C1 segment of cervical spinal cord (tissue), 14 donors: ENCODE data around the gene SLC35F1.
A peak's percentile ranks its signal among the peaks of the same experiment; 100 is the strongest.
"Not testable (repeated sequence)": the region's sequence is repeated elsewhere in the genome, so short reads cannot be mapped to it uniquely, and the experiment has no call there.

Experiments
- DNase-seq, 14 donors: peaks; one replicate each; lab custom pipeline; 2025; lab: John Stamatoyannopoulos, UW

SLC35F1 gene

DNA sequence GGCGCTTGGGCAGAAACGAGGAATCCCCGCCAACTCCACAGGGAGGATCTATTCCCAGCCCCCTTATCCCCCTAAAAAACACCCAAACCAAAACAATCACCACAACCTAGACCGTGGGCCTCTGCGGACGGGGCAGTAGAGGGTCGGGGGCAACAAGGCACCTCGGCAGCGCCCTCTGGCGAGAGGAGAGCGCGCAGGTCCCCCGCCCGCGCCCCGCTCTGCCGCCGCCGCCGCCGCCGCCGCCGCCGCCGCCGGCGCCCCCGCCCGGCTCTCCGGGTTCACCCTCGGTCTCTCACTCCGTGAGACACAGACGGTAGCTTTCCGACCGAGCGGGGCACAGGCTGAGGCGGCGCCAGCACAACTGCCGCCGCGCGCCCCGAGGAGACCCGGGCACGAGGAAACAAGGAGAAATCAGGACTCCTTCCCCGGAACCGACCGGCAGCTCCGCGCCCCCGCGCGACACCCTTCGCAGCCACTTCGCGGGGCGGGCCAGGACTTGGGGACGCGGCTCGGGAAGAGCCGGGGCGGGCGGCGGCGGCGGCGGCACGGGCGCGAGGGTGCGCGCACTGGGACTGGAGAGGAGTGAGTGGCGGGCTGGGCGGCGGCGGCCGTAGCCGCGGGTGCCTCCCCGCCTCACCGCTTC lies at the start of gene SLC35F1:
Gene SLC35F1, plus strand, starts transcription at position 307 of the 643 bp plus-strand sequence.
- DNase-seq = peak in 11 of 14 donors; percentile 16 to 75 (median 39)

DNA sequence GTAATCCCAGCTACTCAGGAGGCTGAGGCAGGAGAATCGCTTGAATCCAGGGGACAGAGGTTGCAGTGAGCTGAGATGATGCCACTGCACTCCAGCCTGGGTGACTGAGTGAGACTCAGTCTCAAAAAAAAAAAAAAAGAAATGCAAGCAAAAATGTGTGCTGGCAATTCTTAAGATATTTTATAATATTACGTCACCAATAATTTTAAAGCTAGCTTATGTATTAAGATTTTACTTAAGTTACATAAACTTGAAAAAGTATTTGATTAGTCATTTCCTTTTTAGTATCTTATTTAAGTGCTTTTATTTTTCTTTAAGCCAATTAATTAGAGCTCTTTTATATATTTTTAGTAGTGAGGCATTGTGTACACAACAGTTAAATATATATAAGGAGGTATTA lies 48.5 kb upstream of the SLC35F1 start:
- not testable (repeated sequence) for DNase-seq

DNA sequence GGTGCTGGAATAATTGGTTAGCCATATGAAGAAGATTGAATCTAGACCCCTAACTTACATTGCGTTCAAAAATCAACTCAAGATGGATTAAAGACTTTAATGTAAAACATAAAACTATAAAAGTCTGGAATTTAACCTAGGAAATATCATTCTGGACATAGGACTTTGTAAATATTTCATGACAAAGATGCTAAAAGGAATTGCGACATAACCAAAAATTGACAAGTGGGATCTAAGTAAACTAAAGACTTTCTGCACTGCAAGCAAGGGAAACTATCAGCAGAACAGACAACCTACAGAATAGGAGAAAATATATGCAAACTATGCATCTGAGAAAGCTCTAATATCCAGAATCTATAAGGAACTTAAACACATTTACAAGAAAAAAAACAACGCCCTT lies 45.5 kb upstream of the SLC35F1 start:
- no peak for DNase-seq

DNA sequence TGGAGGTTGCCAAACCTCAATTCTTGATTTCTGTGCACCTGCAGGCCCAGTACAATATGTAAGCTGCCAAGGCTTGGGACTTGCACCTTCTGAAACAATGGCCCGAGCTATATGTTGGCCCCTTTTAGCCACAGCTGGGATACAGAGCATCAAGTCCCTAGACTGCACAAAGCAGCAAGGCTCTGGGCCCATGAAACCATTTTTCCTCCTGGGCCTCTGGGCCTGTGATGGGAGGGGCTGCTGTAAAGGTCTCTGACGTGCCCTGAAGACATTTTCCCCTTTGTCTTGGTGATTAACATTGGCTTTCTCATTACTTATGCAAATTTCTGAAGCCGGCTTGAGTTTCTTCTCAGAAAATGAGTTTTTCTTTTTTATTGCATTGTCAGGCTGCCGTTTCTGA lies 40.5 kb upstream of the SLC35F1 start:
- no peak for DNase-seq

DNA sequence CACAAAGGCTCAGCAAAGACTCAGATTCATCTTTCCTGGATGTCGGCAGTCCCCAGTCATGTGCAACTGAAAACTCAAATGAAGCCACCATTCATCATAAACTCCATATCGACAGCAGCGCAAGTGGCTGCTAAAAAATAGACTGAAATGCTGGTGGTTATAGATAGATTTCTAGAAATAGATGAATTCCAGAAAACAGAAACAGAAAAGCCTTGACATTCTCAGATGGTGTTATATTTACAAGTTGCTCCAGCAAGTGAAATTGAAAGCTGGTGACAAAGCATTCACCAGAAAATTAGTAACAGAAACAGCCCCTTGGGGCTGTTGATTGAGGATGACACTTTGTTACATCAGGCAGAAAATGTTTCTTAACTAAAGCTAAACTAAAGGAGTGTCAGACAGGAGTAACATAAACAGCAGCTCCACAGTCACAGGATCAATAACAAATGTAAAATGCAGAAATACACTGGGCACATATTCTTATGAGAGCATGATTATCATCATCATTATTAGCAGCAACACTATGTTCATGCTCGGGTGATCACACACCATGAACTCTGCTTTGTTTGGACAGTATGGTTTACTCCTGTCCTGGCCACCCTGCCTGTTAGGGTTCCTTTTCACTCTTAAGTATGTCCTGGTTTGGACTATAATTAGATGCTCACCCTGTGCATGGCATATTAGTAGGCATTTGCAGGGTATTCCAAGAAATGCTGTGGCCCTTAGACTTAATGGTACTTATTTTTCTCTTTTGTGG lies 36.4 kb upstream of the SLC35F1 start:
- DNase-seq = no peak

DNA sequence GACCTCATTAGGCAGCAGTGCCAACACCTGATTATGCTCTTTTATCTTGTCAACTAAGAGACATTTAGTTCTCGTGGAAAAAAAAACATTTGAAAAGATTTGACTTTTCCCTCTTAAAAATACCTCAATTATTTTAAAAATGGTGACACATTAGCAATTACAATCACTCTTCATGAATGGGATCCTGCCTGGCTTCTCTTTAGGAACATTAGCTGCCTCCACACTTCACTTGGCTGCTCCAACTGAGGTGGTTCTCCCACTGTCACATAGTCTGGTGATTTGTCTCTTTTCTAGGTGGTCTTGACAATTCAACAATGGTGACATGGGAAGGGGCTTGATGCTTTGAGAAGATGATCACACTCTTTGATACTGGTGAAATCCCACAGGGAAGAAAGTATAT lies 26.2 kb upstream of the SLC35F1 start:
- DNase-seq = no peak

DNA sequence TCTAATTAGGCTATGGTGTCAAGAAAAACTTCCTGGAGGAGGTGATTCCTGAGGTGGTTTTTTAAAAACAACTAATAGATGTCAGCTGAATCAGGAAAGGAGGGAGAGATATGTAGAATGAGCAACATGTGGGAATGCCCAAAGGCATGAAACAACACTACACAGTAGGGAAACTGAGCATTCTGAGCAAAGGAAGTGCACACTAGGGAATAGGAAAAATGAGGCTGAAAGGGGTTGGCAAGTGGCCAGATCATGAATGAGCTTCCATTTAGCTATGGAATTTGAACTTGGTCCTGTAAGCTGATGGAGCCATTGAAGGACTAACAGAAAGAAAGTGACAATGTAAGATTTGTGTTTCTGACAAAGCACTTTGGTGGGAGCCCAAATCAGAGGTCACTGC lies 16.9 kb upstream of the SLC35F1 start:
- no peak for DNase-seq

DNA sequence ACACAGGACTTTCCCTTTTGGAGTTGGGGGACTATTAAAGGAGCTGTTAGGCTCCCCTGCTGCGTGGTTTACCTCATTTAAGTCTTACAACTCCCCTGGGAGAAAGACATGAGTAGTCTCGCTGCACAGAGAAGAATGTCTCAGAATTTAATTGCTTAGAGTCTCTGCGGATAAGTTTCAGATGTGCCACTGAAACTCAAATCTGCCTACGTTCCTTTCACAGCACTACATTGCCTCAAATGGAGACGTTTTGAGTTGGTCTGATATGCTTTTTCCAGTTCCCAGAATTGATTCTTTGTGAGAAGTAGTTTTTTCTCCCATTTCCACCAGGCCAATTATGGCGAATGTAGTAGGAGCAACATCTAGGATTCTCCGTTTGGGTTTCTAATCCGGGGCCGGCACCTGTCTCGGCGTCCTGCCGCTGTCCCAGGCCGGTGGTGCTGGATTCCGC lies 532 bp upstream of the SLC35F1 start:
- peak in 1 of 14 donors; percentile 20 for DNase-seq

DNA sequence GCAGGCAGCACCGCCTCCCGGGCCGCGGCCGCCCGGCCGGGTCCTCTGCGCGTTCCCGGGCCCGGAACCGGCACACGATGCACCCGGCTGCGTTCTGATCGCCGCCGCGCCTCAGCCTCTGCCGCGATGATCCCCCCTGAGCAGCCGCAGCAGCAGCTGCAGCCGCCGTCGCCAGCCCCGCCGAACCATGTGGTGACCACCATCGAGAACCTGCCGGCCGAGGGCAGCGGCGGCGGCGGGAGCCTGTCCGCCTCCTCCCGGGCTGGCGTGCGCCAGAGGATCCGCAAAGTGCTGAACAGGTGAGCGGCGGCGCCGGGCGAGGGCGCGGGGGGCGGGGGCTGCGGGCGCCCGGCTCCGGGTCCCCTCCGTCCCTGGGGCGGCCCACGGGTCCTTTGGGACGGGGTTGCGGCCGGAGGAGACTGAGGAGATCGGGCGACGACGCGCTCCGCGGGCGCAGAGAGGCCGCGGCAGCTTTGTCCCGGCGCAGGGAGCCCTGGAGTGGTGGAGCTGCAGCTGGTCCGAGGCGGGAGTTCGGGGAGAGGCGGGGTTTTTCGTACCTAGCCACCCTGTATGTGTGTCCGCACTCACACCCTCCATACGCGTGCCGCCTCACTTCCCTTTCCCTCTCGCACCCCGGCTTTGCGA lies 659 bp downstream of the SLC35F1 start:
- peak in 4 of 14 donors; percentile 11 to 39 (median 30) for DNase-seq

DNA sequence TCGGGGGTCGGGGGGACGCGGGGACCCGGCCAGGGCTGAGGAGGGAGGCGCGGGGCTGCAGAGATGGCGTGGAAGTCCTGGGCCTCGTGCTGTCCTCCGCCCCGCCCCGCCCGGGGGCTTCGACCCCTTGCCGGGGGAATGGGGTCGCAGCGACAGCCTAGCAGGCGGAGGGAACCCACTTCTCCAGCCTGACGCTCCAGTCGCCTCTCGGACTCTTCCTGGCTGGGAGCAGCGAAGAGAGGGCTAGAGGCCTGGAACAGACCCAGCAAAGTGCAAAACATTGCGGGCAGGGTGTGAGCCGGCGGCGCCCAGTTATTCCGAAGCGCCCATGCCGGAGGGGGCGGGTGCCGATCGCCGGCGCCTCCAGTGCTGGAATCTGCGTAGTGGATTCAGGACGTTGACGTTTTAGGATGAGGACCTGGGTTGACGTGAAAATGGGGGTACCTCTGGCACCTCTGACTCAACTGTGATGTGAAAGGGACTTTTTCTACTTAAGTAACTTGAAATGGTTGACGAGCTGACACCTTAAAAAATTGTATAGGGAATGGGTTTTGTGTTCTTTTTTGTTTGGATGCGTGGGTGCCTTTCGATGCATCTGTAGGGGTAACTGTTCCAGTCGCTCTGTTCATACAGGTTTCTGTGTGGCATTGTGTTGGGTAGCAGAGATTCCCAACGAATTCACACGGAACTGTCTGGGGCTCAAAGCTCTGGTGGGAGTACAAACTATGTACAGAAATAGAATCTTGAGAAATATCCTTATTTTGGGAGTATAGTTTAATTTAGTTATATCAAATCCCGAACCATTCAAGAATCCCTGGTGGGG lies 1.4 kb downstream of the SLC35F1 start:
- DNase-seq = peak in 5 of 14 donors; percentile 3 to 39 (median 11)

DNA sequence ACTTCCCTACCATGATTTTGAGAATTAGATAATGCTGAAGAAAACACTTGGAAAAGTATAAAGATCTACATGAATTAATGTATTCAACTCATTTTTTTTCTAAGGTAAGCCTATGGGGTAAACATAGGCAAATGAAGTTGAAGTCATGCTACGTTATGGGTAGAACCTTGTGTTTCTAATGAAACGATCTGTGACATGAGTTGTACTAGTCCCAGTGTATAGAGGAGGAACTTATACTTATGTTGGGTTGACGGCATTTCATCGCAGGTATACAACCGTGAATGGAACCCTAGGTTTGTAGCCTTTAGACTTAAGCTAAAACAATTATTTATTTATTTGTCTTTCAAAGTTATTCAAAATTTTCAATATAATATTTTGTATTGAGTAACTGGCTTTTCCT lies 2.6 kb downstream of the SLC35F1 start:
- DNase-seq = no peak

DNA sequence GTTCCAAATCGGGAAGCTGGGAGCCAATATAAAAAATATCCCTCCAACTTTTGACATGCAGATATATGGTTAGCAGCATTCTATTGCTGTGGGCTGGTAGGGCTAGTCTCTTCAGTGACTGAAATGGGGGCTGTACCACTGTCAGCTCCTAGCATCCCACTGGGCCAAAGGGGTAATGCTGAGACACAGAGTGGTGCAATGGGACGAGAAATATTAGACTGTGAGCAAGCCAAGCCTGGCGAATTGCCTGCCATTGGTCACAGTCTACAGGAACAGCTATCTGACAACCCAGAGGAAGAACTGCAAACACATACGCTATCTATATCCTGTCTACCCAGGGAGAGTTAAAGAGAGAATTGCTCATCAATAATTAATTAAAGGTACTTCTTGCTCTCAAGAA lies 3.5 kb downstream of the SLC35F1 start:
- DNase-seq = no peak

DNA sequence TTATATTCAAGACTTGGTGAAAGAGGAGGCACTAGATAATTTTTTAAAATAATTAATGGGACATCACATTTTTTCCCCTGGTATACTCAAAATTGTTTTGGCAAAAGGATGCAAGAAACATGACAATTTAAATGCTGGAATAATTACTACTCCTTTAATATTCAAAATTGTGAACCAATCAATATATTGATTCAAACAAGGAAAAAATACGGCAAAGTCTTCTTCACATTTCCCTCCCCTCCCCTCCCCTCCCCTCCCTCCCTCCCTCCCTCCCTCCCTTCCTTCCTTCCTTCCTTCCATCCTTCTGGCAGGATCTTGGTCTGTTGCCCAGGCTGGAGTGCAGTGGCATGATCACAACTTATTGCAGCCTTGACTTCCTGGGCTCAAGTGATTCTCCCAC lies 4.1 kb downstream of the SLC35F1 start:
- no peak for DNase-seq

DNA sequence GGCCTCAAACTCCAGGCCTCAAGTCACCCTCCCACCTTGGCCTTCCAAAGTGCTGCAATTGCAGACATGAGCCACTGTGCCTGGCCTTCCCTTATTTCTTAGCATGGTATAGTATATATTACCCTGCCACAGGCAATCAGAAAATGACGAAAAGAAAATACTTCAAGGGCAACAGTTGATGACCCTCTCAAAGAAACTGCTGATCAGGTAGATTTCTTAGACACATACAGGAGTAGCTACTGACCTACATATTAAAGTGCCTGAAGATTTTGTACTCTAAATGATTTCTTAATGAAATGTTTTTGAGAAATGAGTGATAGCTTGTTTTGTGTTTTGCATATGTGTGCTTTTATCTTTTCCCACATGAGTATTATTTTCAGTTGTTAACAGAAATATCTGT lies 4.6 kb downstream of the SLC35F1 start:
- no peak for DNase-seq

DNA sequence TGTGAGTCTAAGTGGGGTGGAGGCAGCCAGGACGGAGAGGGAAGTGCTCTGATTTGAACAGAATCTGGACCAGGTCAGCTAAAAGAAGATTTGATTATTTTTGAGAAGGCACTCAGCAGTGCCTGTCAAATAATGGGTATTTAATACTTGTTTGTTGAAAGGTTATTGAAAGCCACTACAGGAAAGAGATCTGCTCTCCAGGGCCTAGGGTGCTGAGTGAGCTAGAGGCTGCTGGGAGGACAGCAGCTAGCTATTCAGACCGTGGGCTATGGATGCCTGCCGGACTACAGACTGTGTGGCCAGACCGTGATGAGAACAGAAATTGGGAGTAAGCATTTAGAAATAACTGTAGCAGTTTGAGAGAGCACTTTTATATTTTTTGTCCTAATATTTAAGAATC lies 8.8 kb downstream of the SLC35F1 start:
- DNase-seq = no peak

DNA sequence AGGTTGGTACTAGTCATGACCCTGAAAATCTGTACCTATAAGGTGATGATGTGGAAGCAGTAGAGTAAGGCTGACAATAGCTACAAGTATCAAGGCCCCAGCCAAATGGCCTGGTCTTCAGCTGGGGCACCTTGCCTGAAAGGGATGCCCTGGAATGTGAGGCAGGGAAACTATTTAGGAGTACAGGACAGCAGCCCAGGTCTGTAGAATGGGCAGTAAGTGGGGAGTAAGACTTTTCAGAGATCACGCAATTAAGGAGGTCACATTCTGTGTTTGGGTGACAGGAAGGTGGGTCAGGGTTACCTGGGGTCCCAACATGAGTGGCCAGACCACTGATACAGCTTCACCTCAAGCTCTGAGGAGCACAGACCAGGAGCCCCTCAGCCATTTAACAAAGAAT lies 9.4 kb downstream of the SLC35F1 start:
- DNase-seq = no peak

DNA sequence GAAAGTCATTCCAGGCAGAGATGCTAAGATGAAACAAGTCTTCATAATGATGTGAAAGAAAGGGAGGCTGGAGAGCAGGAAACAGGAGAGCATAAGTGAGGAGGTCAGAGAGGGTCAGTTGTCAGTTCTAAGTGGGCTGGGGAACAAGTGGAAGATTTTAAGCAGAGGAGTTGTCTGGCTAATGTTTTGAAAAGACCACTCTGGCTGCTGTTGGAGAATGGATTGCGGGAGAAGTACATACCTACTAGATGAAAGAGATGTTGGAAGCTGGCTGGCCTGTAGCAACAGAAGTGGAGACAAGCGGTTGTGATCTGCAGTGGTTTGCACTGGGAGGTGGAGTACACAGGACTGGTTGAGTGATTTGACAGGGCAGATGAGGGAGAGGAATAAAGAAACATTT lies 10.1 kb downstream of the SLC35F1 start:
- no peak for DNase-seq

DNA sequence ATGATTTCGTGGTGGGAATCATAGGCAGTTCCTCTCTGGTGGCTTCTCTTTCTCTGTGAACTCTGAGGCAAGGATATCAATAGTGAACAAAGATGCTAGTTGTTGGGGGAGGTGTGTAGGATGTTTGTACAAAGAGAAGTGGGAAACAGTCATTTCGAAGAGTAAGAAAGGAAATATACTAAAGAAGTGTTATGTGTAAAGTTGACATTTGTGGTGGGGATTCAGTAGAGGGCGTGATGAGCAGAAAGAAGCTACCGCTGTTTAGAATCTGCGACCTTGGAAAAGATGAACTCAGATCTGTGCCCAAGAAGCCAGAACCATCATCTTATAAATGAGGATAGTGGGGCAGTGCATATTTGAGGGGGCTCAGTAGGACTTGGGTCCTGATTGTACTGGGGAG lies 11.4 kb downstream of the SLC35F1 start:
- no peak for DNase-seq

DNA sequence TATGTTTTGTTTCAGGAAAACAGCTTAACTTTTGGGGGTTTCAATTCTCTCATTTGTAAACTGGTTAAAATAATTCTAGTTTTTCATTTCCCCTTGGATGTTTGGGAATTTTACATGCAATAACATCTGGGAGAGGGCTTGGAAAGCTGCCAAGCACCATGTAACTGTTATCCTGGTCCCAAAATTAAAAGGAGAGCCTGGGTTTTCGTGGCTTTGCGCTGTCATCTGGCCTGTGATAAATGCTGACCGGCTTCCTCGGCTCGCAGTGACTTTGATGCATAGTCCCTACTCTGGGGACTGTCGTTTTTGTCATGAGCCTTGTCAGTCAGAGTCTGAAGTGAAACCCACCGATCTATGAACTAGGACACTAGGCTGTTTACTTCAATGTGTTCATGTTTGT lies 12.2 kb downstream of the SLC35F1 start:
- no peak for DNase-seq

DNA sequence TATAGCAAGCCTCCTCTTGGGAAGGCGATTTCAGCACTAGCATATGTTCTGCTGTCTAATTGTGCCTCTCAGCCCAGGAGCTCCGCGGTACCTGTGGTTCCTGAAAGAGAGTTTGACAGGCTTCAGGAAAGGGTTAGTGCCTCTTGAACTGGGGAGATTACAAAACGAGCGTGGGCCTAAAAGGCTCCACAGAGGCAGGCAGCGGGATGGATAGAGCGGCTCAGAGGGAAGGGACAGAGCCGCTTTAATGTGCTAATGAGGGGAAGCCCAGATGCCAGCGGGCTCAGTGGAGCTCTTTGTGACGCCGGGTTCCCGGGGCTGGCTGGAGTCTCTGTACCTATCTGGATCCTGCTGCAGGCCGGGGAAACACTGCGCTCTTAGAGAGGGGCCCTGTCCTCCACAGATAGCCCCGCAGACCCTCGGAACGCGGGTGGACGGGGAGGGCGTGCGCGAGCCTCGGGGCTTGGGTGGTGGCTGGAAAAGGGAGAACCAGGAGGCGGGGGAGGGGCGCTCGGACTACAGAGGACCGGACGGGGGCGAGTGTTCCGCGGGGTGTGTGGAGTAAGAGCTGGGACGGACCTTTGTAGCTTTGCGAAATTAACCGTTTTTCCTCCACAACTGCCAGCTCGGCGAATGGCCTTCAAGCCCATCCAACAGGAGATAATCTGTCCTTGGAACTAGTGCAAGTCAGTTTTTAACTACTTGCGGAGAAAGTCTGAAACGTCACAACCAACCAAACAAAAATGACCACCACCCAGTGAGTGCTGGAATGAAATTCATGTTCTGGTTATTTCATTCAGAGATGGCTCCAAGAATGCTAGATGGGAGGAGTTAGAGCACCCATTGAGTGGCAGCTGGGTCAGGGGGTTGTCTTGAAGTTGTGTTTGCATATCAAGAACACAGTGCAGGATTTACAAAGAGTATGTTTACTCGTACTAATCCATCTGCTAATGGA lies 13.0 kb downstream of the SLC35F1 start:
- DNase-seq = peak in 11 of 14 donors; percentile 6 to 83 (median 38)

DNA sequence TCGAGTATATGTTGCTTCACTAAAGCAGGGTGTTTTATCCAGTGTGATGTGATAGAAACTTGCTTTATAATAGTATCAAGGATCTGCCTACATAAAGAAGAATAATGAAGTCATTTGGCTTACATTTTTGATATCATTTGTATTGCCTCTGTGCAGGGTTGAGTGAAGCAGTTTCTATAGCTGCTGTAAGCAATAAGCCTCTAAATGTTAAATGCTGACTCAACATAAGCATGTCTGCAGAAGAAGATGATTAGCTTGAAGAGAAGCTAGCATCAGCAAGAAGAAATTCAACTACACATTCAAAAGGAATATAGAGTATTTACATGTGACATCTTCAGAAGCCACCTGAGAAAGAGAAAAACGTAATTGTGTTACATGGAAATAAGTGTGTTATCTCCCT lies 17.6 kb downstream of the SLC35F1 start:
- DNase-seq = no peak
